HS-5 (cell line): Measurements from ENCODE around the gene RIOK3.
"Not testable (repeated sequence)": the region's sequence is repeated elsewhere in the genome, so short reads cannot be mapped to it uniquely, and the experiment has no call there.

Experiments
- DNase-seq: peaks from one replicate; pipeline ENCODE4 v3.0.0-alpha.2; 2012; ENCODE audit warnings: low read depth

RIOK3 gene

GRCh38 chr18:23451491-23451890, 1.6 kb upstream of the RIOK3 start:
- no peak for DNase-seq

- DNase-seq, result no peak
Measured at GRCh38 chr18:23452347-23452727, 750 bp upstream of the RIOK3 start.

GRCh38 chr18:23453680-23454058, 582 bp downstream of the RIOK3 start:
- DNase-seq, result no peak

- no peak for DNase-seq
Measured at GRCh38 chr18:23456835-23457234, 3.7 kb downstream of the RIOK3 start.

GRCh38 chr18:23458830-23459529, 5.9 kb downstream of the RIOK3 start:
- no peak for DNase-seq

- DNase-seq, result no peak
Measured at GRCh38 chr18:23459530-23459921, 6.4 kb downstream of the RIOK3 start.

- DNase-seq, result no peak
Measured at GRCh38 chr18:23460285-23461273, 7.5 kb downstream of the RIOK3 start.

GRCh38 chr18:23462876-23463275, 9.8 kb downstream of the RIOK3 start:
- DNase-seq, result no peak

GRCh38 chr18:23468753-23469459, 15.8 kb downstream of the RIOK3 start:
- DNase-seq, result no peak

- DNase-seq, result no peak
Measured at GRCh38 chr18:23470620-23471387, 17.7 kb downstream of the RIOK3 start.

GRCh38 chr18:23471486-23471885, 18.4 kb downstream of the RIOK3 start:
- no peak for DNase-seq

GRCh38 chr18:23479829-23480505, 26.9 kb downstream of the RIOK3 start:
- no peak for DNase-seq

GRCh38 chr18:23484561-23485182, 31.6 kb downstream of the RIOK3 start:
- DNase-seq, result no peak

GRCh38 chr18:23485386-23485785, 32.3 kb downstream of the RIOK3 start:
- DNase-seq, result no peak

GRCh38 chr18:23487738-23488570, 34.9 kb downstream of the RIOK3 start:
- no peak for DNase-seq

- DNase-seq, result not testable (repeated sequence)
Measured at GRCh38 chr18:23489586-23489985, 36.5 kb downstream of the RIOK3 start.

- DNase-seq, result no peak
Measured at GRCh38 chr18:23493654-23494053, 40.6 kb downstream of the RIOK3 start.

GRCh38 chr18:23494992-23495391, 41.9 kb downstream of the RIOK3 start:
- DNase-seq, result no peak

- DNase-seq, result no peak
Measured at GRCh38 chr18:23495723-23496440, 42.8 kb downstream of the RIOK3 start.
